Activated CD8-positive, alpha-beta memory T cell treated with anti-CD3 and anti-CD28 coated beads for 4 hours (primary cell): Measurements from ENCODE around the gene STAT5A.
"Not testable (repeated sequence)": the region's sequence is repeated elsewhere in the genome, so short reads cannot be mapped to it uniquely, and the experiment has no call there.

Source experiments
- DNase-seq, 2 donors: peaks; one replicate each; pipeline ENCODE4 v3.0.0-alpha.2; 2020; ENCODE audit warnings: low read depth in 2 of 2

The STAT5A gene

DNA sequence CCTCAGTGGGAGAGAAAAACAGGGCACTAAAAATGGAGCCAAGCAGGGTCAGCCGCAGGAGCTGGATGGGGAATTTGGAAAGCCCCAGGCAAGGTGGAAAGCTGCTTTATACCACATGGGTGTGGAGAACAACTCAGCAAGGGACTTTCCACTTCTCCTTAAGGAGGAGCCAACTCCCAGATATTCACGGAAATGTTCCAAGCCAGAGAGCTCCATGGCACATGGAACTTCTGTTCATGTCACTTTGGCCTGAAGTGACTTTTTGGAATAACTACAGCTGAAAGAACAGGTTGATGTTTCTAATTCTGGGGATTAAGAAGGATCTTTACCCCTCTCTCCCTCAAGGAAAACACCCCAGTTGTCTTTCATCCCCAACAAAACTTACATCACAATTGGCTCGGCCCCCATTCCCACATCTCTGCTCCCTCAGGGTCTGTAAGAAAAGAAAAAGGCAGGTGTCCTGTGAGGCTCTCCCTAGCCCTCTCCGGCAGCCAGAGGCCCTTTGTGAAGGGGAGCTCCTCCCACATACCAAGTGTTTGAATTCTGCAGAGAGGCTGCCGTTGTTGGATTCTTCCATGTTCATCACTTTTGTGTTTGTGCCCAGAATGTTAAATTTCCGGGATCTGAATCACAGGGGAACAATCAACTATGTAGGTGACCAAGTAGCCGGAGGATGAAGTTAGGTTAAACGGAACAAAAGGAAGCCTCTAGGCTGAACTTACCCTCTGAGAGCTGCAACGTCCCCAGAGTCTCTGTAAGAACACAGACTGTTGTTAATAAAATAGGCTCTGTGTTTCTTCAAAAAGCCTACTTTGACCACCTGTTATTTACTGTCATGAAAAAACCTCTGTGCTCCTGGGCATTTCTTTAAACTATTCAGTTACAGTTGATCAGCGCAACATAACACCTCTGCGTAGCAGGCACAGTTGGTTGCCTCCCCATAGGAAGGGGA, 41.0 kb downstream of the STAT5A start:
- no peak for DNase-seq

- DNase-seq, result no peak
Measured at GRCh38 chr17:42333053-42333452, 44.8 kb downstream of the STAT5A start.

- no peak for DNase-seq
Measured at GRCh38 chr17:42334677-42335076, 46.4 kb downstream of the STAT5A start.

GRCh38 chr17:42337442-42337841, 49.1 kb downstream of the STAT5A start:
- DNase-seq, result peak in 1 of 2 donors; percentile 33

DNA sequence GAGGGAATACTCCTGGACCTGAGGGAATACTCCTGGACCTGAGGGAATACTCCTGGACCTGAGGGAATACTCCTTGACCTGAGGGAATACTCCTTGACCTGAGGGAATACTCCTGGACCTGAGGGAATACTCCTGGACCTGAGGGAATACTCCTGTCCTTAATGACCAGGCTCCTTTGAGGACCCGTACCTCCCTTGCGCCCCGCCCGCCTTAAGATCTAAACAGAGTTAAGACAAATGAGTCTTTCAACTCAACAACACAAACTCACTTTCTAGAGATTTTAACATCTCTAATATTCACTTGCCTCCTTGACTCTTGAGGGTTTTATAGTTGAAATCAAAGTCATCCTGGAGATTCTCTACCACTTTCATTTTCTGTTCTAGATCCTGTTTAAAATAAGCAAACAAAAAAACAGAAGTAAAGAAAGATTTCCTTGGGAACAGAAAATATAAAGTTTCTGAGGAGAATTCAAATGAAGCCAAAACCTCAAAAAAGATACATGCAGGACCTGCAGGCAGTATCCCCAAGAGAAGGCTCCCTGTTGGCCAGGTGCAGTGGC, 50.2 kb downstream of the STAT5A start:
- DNase-seq, result no peak

DNA sequence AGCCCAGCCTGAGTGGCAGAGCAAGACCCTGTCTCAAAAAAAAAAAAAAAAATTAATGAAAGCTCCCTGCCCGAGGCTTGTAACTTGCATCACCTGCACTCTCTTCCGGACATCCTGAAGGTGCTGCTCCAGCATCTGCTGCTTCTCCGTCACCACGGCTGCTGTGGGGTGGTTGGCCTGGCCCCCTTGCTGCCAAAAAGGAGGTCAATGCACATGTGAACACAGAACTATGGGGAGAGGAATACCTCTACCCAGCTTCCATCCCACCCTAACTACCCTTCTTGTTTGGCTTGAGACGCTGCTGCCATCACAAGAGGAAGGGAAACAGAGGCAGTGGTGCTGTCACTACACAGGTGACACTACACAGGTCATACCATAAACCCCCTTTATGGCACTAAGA, 50.9 kb downstream of the STAT5A start:
- DNase-seq, result no peak

DNA sequence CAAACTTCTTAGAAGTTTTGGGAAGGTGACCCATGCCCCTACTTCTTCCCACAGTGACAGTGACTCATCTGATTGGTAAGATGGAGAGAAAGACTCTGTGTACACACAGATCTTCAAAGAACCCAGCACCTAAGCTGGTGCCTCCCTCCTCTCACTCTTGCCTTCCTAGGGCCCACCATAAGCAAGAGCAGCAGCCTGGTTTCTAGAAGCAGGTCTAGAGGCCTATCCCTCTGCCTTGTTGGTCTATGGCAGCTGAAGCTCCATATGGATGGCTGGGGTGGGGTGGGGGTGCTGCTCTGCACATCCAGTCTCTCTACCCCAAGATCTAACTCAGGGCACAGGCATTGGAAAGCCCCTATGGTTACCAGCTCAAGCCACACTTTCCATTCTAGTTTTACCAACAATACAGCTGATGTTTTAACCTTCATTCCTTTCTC, 52.4 kb downstream of the STAT5A start:
- DNase-seq, result no peak

- no peak for DNase-seq
Measured at GRCh38 chr17:42341568-42341967, 53.3 kb downstream of the STAT5A start.

DNA sequence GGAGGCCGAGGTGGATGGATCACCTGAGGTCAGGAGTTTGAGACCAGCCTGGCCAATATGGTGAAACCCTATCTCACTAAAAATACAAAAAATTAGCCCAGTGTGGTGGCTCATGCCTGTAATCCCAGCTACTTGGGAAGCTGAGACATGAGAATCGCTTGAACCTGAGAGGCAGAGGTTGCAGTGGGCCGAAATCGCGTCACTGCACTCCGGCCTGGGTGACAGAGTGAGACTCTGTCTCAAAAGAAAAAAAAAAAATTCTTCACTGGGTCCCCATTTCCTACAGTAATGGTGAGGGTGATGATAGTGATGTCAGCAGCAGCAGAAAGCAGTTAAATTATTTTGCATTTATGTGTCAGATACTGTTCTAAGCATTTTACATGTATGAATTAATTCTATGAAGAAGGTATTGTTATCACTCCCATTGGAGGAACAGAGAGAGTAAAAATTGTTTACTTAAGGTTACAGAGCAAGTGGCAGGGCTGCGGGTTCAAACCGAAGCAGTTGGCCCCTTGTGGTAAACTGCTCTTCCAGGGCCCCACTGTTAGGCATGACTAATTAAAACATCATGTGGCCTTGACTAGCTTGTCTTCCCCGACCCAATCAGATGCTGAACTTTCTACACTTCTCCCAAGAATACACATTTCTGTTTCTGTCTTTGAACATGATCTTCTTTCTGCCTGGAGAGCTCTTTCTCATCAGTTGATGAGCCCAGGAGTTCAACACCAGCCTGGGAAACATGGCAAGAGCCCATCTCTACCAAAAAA, 54.1 kb downstream of the STAT5A start:
- no peak for DNase-seq

DNA sequence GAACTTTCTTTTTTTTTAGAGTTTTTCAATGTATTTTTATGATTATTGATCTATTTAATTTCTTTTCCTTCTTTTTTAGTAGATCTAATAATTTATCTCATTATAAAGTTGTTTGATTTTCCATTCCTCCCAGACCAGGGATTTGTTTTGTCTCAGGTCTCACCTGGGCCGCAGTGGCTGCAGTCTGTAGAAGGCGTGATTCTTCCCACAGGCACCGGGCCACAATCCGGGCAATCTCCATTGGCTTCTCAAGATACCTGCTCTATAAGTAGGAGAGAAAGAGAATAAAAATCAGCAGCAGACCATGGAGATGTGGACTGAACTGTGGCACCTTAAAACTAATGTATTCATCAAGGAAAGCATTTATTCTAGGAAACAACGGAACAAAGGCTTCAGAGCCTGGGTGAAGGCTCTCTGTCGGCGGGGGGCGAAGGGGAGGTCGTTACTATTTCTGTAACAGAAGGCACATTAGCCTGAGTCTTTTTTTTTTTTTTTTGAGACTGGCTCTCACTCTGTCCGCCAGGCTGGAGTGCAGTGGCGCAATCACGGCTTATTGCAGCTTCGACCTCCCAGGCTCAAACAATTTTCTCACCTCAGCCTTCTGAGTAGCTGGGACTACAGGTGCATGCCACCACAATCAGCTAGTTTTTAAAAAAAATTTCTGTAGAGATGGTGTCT, 57.2 kb downstream of the STAT5A start:
- no peak for DNase-seq

DNA sequence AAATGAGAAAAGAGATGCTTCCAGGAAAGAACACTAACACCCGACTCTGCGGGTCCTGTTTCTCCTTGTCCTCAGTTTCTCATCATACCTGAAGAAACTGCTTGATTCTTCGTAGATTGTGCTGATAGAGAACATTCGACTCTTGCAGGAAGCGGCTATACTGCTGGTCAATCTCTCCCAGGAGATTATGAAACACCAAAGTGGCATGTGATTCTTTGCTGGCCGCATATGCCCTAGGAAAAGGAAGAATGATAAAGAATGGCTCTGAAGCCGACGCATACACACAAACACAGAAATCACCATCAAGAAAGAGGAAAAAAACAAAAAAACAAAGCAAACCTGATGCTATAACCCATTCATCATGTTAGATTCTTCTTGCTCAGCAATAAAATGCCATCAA, 58.2 kb downstream of the STAT5A start:
- DNase-seq, result no peak

GRCh38 chr17:42347198-42347597, 58.9 kb downstream of the STAT5A start:
- no peak for DNase-seq

DNA sequence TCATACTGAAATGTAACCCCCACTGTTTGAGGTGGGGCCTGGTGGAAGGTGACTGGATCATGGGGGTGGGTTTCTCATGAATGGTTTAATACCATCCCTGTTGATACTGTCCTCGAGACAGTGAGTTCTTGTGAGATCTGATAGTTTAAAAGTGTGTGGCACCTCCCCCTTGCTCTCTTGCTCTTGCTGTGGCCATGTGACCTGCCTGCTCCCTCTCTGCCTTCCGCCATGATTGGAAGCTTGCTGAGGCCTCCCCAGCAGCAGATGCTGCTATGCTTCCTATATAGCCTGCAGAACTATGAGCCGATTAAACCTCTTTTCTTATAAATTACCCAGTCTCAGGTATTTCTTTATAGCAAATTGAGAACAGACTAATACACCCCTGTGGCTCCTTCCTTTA, 59.3 kb downstream of the STAT5A start:
- no peak for DNase-seq

- no peak for DNase-seq
Measured at GRCh38 chr17:42348104-42348503, 59.8 kb downstream of the STAT5A start.

- no peak for DNase-seq
Measured at GRCh38 chr17:42354956-42355843, 66.9 kb downstream of the STAT5A start.

DNA sequence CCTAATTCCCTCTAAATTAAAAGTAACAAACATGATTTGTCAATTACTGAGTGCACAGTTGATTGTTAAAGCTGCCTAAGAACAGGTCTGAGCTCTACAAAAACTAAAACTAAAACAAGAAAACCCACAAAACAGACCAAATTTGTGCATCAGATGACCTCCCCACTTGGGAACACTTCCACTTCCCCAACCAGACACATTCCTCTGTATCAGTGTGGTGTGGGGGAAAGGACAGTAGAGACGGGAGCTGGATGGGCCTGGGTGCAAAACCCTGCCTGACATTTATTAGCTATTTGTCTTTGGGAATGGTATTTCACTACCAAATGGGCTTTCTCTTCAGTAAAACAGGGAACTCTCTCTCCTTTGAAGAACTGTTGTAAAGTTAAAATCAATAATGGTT, 70.1 kb downstream of the STAT5A start:
- DNase-seq, result no peak

GRCh38 chr17:42359133-42359532, 70.8 kb downstream of the STAT5A start:
- no peak for DNase-seq

- not testable (repeated sequence) for DNase-seq
Measured at GRCh38 chr17:42360388-42360787, 72.1 kb downstream of the STAT5A start.
